HG03039 (cell line): ENCODE data around the gene LSM3.

Source experiments
- ATAC-seq: cut with Tn5 transposase; IDR thresholded peaks from one replicate; pipeline ENCODE4 v1.9.1; 2021; ENCODE audit warnings: mild to moderate bottlenecking, moderate library complexity; ENCODE audit not compliant: unreplicated experiment

Gene LSM3

DNA sequence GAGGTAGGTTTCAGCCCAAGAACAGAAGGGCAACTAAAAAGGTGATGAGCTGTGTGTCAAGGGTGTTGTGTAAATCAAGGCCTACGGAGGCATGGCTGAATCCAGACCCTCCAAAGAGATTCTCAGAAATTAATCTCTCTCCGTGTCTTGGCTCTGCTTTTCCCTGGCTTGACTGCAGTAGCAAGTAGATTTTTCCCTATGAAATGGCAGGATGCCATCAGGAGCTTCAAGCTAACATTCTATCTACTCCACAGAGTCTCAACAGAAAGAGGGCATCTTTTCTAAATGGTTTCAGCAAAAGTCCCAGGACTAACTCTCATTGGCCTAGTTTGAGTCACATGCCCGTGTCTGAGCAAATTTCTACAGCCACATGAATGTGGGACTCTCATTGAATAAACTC, 58.3 kb downstream of the LSM3 start:
- no peak for ATAC-seq

DNA sequence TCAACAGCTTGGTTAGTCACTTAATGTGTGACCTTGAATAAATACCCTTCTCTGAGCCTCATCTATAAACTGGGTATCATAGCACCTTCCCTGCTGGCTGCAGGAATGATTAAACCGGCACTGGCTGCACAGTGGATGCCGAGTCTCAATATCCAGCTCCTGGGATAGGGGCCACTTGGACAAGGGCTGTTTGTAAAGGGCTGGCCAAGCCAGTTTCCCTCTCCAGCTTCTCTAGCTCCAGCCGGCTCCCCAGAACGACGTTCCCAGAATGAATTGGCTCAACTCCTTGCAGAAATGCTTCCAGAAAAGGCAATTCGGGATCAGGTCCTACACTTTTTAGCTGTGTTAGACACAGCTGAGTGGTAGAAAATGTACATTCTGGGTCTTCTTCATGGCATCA, 58.8 kb downstream of the LSM3 start:
- ATAC-seq: no peak

DNA sequence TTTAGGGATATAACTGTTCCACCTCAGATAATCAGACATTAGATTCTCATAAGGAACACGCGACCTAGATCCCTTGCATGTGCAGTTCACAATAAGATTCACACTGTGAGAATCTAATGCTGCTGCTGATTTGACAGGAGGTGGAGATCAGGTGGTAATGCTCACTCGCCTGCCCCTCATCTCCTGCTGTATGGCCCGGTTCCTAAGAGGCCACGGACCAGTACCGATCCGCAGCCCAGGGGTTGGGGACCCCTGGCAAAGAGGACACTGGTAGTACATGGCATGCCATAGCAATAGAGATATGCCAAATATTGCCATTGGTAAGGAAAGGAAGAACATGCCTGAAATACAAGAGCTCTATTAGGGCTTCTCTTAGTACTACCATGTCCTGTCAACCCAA, 59.7 kb downstream of the LSM3 start:
- ATAC-seq: no peak

DNA sequence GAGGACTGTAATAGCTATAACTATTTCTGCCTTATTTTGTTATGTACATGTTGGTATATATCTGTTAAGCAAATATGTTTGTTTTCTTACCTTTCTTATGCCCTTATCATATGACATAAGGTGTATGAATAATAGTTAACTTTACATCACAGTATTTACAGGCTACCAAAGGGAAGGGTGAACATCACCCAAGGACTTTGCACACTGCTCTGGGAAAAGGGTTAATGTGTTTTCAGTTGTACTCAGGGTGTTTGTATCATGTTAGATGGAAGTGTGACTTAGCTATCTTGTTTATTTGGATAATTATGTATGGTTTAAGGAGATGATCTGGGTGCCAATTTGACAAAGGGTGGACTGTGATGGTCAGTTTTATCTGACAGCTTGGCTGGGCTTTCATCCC, 60.3 kb downstream of the LSM3 start:
- ATAC-seq: no peak

DNA sequence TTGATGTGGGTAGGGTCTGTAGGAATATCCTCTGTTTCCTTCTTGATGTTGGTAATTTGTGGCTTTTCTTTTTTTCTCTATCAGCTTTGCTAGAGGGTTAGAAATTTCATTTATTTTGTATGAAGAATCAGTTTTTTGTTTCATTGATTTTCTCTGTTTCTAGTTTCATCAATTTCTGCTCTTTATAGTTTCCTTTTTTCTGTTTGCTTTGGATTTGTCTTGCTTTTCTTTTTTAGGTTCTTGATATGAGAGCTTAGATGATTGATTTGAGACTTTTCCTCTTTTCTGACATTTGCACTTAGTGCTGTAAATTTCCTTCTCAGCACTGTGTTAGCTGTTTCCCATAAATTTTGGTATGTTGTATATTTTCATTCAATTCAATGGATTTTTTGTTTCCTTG, 61.3 kb downstream of the LSM3 start:
- ATAC-seq: no peak

DNA sequence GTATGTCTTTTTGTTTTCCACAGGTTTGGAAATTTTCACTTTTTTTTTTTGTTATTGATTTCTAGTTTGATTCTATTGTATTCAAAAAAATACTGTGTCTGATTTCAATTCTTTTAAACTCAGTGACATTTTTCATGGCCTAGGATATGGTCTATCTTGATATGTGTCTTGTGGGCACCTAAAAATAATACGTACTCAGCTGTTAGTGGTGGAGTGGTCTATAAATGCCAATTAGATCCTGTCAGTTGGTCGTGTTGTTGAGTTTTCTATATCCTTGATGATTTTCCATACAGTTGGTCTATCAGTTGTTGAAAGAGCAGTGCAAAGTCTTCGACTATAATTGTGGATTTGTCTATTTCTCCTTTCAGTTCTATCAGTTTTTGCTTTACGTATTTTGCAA, 61.7 kb downstream of the LSM3 start:
- no peak for ATAC-seq

DNA sequence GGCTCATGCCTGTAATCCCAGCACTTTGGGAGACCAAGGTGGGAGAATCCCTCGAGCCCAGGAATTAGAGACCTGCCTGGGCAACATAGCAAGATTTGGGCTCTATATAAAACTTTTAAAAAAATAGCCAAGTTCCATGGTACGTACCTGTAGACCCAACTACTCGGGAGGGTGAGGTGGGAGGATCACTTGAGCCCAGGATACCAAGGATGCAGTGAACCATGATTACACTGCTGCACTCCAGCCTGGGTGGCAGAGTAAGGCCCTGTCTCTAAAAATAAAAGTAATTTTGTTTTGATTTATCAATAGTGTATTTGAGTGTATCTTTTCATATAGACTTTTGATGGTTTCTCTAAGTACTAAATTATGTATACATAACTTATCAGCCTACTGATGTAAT, 63.1 kb downstream of the LSM3 start:
- no peak for ATAC-seq

DNA sequence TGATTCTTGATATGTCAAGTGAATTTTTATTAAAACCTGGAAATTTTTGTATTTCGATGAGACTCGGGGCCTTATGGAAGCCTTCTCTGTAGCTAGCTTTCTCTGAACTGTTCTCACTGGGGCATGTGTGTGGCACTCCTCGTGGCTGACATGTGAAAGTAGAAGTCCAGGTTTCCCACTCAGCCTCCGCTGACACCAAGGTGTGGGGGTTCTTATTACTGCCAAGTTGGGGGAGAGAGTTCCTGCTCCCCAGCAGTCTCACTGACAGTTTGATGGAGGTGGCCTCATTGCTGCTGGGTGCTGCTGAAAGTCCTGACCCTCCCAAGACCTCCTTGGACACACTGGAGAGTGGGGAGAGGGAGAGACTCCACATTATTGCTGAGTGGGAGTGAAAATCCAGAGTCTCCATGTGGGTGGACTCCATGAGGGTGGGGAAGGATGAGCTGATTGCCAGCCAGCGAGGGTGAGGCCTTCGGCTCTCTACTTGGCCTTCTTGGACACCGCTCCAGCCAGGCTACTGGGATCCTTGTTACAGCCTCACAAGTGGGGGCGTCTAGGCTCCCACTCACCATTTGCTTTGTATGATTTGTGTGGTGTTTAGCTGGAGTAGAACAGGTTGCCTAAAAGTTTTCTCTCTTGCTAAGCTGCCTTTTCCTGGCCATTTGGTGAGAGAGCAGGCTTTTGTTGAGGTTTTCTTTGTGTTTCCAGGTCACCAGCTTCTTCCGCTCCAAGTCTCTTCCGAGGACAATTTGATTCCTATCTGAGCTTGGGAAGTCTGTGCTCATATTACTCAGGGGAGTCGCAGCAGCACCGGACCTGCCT, 64.1 kb downstream of the LSM3 start:
- no peak for ATAC-seq

DNA sequence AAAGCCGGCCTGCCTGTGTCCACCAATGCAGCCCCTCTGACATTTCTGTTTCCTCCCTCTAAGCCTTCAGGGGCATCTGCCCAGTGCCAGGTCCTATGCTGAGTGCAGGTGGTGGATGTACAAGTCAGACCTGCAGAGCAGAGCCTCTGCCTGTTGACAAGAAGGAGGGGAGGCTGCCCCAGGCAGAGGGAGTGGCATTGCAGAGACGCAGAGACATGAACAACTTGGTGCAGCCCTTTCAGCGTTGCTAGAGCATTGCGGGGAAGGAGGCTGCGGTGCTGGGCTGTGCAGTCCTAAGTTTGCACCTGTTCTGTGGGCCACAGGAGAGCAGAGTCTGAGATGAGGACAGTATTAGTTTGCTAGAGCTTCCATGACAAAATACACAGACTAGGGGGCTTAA, 65.2 kb downstream of the LSM3 start:
- ATAC-seq: no peak

DNA sequence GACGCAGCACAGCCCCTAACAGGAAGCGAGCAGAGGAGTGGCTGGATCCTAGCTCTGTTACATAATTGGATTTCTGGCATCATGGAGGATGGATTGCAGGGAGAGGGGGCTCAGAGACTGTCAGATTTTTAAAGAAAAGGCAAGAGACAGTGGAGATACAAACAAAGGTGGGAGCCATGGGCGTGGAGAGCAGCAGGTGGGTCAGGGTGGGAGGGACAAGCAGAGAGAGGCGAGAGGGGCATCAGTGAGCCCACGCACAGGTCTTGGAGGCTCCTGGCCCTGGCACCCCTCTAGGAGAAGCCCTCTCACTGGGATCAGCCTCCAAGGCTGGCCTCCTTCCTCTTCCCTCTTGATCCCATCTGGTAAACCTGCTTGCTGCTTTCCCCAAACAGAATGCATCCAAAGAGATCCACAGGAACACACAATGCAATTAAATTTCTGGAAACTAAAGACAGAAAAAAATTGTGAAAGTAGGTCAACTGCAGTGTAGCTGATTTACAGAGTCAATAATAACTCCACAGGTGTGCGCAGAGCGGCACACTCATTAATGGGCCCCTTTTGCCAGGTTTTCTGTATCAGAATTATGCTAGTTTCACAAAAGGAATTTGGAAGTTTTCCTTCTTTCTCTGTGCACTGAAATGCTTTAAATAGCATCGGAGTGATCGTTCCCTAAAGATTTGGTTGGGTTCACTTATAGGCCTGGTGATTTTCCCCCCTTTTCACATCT, 66.1 kb downstream of the LSM3 start:
- no peak for ATAC-seq

DNA sequence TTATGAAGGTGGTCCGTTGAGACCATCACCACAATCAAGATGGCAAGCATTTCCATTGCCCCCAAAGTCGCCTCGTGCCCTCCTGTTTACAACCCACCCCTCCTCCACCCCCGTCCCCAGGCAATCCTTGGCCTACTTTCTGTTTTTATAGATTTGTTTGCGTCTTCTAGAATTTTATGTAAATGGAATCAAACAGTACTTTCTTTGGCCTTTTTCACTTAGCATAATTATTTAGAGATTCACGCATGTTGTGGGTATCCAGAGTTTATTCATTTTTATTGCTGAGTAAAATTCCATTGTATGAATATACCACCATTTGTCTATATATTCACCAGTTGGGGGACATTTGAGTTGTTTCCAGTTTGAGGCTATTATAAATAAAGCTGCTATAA, 66.6 kb downstream of the LSM3 start:
- ATAC-seq: no peak

DNA sequence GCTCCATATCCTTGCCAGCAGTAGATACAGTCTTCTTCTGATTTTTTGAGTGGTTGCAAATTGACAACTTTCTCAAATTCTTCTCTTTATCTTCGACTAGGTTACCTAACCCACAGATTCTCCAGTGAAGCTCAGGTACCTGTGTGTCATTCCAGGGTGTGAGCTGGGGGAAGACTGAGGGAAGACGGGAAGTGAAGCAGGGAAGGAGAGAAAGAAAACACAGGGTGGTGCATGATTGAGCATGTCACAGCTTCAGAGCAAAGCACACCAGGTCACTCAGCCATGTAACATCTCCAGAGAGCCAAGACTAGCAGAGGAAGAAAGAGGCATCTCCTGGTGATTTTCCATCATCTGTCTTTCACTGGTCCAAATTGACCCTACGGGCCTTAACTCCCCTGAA, 67.2 kb downstream of the LSM3 start:
- no peak for ATAC-seq

DNA sequence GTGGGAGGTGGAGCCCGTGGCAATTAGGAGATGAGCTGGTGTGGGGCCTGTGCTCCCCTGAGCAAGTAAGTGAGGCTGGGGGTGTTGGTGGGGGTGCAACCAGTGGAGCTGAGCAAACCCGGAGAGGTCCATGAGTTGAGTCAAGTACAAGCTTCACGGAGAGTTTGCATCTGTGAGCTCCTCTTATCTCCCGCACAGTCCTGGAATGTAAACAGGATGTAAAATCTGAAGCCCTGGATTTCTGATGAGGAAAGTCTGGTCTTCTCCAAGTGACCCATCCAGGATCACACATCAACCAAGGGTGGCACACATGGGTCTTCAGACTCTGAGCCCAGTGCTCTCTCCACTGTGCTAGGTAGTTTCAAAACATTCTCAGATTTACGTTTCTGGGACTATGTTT, 67.8 kb downstream of the LSM3 start:
- no peak for ATAC-seq

DNA sequence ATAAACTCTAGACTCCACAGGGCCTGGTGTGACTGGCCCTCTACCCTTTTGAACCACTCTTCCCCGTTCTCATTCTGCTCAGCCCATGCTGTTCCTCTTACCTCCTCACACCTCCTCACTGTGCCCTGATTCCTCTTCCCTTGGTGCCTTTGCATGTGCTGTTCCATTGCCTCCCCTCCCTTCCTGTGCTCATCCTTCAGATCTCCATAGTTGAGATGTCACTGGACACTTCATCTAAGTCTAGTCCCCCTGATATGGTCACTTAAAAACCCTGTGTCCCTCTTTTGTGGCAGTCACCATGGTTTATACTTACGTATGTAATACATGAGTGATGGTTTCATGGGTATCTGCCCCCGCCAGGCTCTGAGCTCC, 69.8 kb downstream of the LSM3 start:
- ATAC-seq: no peak

DNA sequence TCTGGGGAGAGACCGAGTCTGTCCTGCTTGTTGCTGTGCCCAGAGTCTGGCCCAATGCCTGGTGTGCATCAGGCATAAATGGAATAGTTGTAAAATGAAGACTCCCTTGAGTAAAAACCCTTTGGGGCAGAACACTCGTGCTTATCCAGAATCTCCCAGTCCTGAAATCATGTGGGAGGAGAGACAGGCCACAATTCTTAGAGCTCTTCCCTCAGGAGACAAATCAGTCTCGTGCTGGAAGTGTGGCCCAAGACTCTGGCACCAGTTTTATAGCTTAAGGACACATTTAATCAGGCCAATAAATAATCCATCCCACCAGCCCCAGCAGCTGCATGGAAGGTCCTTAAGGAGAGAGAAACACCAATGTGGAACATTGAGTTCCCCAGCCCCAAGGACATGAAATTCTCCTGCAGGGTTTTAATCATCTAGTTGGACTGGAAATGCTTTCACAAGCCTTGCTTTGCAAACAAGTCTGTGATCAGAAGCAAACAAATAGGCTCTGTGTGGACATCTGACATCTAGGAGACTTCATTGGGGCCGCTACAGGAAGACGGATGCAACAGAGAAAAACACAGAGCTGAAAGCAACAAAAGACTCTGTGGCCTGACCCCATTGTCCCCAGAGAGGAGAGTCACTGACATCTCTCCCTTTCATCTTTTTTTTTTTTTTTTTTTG, 70.4 kb downstream of the LSM3 start:
- ATAC-seq: no peak
